ENCODE measurements around the gene NEMP1. TPM values are rescaled to one million over a fixed set of nuclear protein-coding genes. Genes with fewer than 3 reads are reported as not detected.

The NEMP1 gene
- total RNA-seq (2022; extraction: Qiagen RNA extraction; ENCODE audit: low read depth), result 15.1 to 21.3 TPM (median 17.3 TPM) in 5 replicates

GRCh38 chr12:57078519-57079404, at the start of gene NEMP1:
Gene NEMP1 (minus strand): TSS chr12:57078791. CDS start chr12:57078745, 46 bp downstream.

DNA sequence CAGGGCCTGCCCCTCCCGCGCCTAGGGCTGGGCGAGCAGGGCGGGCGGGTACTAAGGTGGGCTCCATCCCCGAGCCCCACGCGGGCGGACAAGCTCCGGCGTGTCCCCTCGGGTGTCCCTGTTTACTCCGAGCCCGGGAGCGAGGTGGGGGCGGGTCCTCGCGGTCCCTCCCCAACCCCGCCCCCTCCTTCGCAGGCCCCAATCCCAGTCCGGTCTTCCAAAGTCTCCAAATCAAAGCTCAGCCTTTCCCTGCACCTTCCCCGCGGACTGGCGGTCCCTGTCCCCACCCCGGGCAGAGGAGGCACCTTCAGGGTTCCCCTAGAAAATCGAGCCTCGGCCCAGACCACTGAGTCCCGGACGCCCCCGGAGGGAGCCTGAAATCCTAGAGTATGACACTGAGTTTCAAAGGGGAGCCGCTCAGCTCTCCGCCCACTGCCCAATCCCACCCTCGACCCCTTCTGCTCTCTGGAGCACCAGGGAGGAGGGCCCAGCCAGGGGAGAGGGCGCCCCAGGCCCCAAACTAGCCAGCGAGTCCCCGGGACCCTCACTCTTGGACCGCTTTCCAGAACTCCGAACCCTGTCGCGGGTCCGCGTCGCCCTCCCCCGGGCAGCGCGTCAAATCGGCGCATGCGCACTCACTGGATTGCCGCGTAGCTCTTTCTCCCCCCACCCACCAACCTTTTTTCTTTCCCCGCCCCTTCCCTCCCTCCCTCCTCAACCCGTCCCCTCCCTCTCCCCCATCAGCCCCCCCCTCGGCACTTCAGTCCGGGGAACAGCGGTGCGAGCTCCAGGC, 49.3 kb upstream of the NEMP1 start, which contains the start of gene LRP1:
LRP1 (plus strand) TSS at position 758 of the 793 bp plus-strand sequence. CDS start 482 bp downstream, outside the sequence.

GRCh38 chr12:57111031-57111734, 32.6 kb upstream of the NEMP1 start, which contains the start of gene STAT6:
Gene STAT6 (minus strand): TSS chr12:57111362. CDS start chr12:57108278, 3,084 bp downstream.

GRCh38 chr12:57088354-57089270, 10.0 kb upstream of the NEMP1 start, which contains the start of gene NAB2:
Gene NAB2 (plus strand): TSS chr12:57089114. CDS start chr12:57089272, 158 bp downstream.

GRCh38 chr12:57049890-57050289, 28.7 kb downstream of the NEMP1 start, which contains the start of gene MYO1A:
Gene MYO1A (minus strand): TSS chr12:57050129. CDS start chr12:57048323, 1,806 bp downstream.

DNA sequence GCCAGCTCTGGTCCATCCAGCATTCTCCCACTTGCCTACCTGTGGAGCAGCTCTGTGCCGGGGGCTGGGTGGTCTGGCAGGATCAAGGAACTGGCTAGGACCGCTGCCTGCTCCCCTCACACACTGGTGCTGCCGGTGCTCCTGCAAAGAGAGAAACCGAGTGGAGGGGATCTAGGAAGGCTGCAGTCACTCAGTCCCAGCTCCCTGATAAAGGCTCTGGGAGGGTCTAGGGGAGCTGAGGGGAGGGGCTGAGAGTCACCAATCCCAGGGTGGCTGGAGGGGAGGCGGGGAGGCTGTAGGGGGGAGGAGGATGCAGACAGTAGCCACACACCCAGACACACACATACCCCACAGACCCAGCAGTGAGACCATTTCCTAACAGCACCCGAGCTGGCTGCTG, 62.2 kb downstream of the NEMP1 start, which contains the start of gene TAC3:
TAC3 (minus strand) TSS at position 182 of the 400 bp plus-strand sequence. CDS start 732 bp downstream, outside the sequence.

GRCh38 chr12:57005980-57006808, 72.4 kb downstream of the NEMP1 start, which contains the start of gene ZBTB39:
Gene ZBTB39 (minus strand): TSS chr12:57006546. CDS start chr12:57004917, 1,629 bp downstream.

Other genes with a start within 250 kb of the NEMP1 start
- gene SDR9C7, start 144.4 kb downstream of the NEMP1 start, total RNA-seq (2022; extraction: Qiagen RNA extraction; ENCODE audit: low read depth), result not detected in 5 replicates
- 0.05 to 0.16 TPM (median 0.09 TPM) in 5 replicates for gene RDH16, start 121.2 kb downstream of the NEMP1 start, total RNA-seq (2022; extraction: Qiagen RNA extraction; ENCODE audit: low read depth)
- 5.3 to 6.6 TPM (median 6.4 TPM) in 5 replicates for gene ZBTB39, start 72.2 kb downstream of the NEMP1 start, total RNA-seq (2022; extraction: Qiagen RNA extraction; ENCODE audit: low read depth)
- 0.18 to 0.42 TPM in 2 of 5 replicates, not detected in the others for gene TAC3, start 62.3 kb downstream of the NEMP1 start, total RNA-seq (2022; extraction: Qiagen RNA extraction; ENCODE audit: low read depth)
- 0.12 to 0.42 TPM (median 0.22 TPM) in 5 replicates for gene MYO1A, start 28.7 kb downstream of the NEMP1 start, total RNA-seq (2022; extraction: Qiagen RNA extraction; ENCODE audit: low read depth)
- 15.3 to 24.1 TPM (median 18.8 TPM) in 5 replicates for gene NAB2, start 10.3 kb upstream of the NEMP1 start, total RNA-seq (2022; extraction: Qiagen RNA extraction; ENCODE audit: low read depth)
- 43.8 to 56.6 TPM (median 55.8 TPM) in 5 replicates for gene STAT6, start 32.6 kb upstream of the NEMP1 start, total RNA-seq (2022; extraction: Qiagen RNA extraction; ENCODE audit: low read depth)
- 18.0 to 25.7 TPM (median 21.5 TPM) in 5 replicates for gene LRP1, start 49.7 kb upstream of the NEMP1 start, total RNA-seq (2022; extraction: Qiagen RNA extraction; ENCODE audit: low read depth)
- gene LRP1-AS, start 68.8 kb upstream of the NEMP1 start, total RNA-seq (2022; extraction: Qiagen RNA extraction; ENCODE audit: low read depth), result not detected in 5 replicates
- gene NXPH4, start 138.0 kb upstream of the NEMP1 start, total RNA-seq (2022; extraction: Qiagen RNA extraction; ENCODE audit: low read depth), result 4.6 to 6.2 TPM (median 5.0 TPM) in 5 replicates
- gene SHMT2, start 150.9 kb upstream of the NEMP1 start, total RNA-seq (2022; extraction: Qiagen RNA extraction; ENCODE audit: low read depth), result 118 to 151 TPM (median 142 TPM) in 5 replicates
- 0.16 to 0.57 TPM (median 0.27 TPM) in 5 replicates for gene STAC3, start 172.4 kb upstream of the NEMP1 start, total RNA-seq (2022; extraction: Qiagen RNA extraction; ENCODE audit: low read depth)